A673 (cell line): ENCODE measurements around the gene SSH2.

Experiments
- CTCF ChIP-seq: fragments of 300-800, 200-600 bp; sonication (generic); conservative IDR thresholded peaks from 2 replicates; pipeline ENCODE4 v1.5.1; 2017; ENCODE audit warnings: low read depth, mild to moderate bottlenecking, antibody characterized with exemption, low read length, moderate library complexity, mixed read lengths
- EZH2 ChIP-seq: fragments of 200-600 bp; sonication (generic); IDR thresholded peaks from 2 replicates; pipeline ENCODE4 v1.6.1; 2017; ENCODE audit warnings: borderline replicate concordance, low read depth, mild to moderate bottlenecking, mixed read lengths, antibody characterized with exemption, low read length; ENCODE audit not compliant: poor library complexity, severe bottlenecking

DNA sequence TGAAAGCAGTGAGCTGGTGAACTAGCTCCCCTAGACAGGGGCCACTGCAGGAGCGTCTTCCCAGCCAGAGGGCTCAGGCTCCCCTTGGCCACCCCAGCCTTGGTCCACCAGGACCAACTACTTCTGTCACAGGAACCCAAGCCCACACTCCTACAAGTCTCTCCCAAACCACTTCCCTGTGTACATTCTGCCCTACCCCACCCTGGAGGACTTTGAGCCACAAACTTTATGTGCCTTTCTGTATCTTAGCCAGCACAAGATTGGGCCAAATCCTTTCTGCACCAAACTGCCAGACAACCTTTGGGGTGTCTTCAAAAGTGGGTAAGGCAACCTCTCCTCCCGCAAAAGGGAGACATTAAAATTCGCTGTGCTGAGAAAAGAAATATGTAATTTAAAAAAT lies 43.0 kb upstream of the SSH2 start:
- TF ChIP-seq CTCF (no peak), EZH2 (no peak)
